IMR-90 (cell line): Measurements from ENCODE around the gene TXNDC9. TPM values are rescaled to one million over a fixed set of nuclear protein-coding genes. Genes with fewer than 3 reads are reported as not detected.

Experiments used
- ATAC-seq: fragments of 200-7000 bp; cut with Tn5 transposase; 2 replicates; pipeline ENCODE4 v1.9.1; 2020; ENCODE audit warnings: low read depth, mild to moderate bottlenecking, moderate library complexity
- BruUV-seq: library from RNA; stranded (reverse); fragments of 400-500 nt; replicated peaks from 2 replicates; lab custom pipeline; 2021; lab: Mats Ljungman, UMichigan
- CTCF ChIA-PET: fragments of 300-600 bp; formaldehyde crosslinking; extraction: SDS; loops from one replicate; lab custom pipeline; 2021; ENCODE audit warnings: antibody characterized with exemption; lab: Yijun Ruan, JAX
- POLR2A ChIA-PET: fragments of 300-600 bp; sonication (Branson Sonifier 250); formaldehyde crosslinking; loops from one replicate; lab custom pipeline; 2022; ENCODE audit warnings: antibody characterized with exemption; ENCODE audit not compliant: unreplicated experiment; lab: Charles Lee
- DNase-seq: peaks from one replicate; pipeline ENCODE4 v3.0.0; 2013
- H2AFZ ChIP-seq: replicated peaks from 2 replicates; pipeline ENCODE3; 2013; ENCODE audit warnings: low read length, mild to moderate bottlenecking; ENCODE audit not compliant: poor library complexity
- H2AK5ac ChIP-seq: 2 replicates; pipeline ENCODE4 v1.6.1; 2013; ENCODE audit warnings: low read depth, low read length, inconsistent platforms
- H2AK9ac ChIP-seq: replicated peaks from 2 replicates; pipeline ENCODE3; 2013; ENCODE audit warnings: mild to moderate bottlenecking, low read depth, low read length, moderate library complexity; ENCODE audit not compliant: poor library complexity
- H2BK120ac ChIP-seq: 2 replicates; pipeline ENCODE4 v1.6.1; 2013; ENCODE audit warnings: low read depth, low read length, inconsistent platforms
- H2BK15ac ChIP-seq: 3 replicates; pipeline ENCODE4 v1.6.1; 2013; ENCODE audit warnings: low read depth, low read length, inconsistent platforms
- H2BK20ac ChIP-seq: 2 replicates; pipeline ENCODE4 v1.6.1; 2013; ENCODE audit warnings: low read depth, mild to moderate bottlenecking, inconsistent platforms, low read length, moderate library complexity
- H2BK5ac ChIP-seq: 2 replicates; pipeline ENCODE4 v1.6.1; 2013; ENCODE audit warnings: mild to moderate bottlenecking, low read depth, low read length, inconsistent platforms; ENCODE audit not compliant: poor library complexity, severe bottlenecking
- H3K14ac ChIP-seq: replicated peaks from 2 replicates; pipeline ENCODE4 v1.6.1; 2013; ENCODE audit warnings: low read depth, low read length, inconsistent platforms
- H3K18ac ChIP-seq: 2 replicates; pipeline ENCODE4 v1.6.1; 2013; ENCODE audit warnings: low read depth, low read length, control low read depth
- H3K23ac ChIP-seq: 2 replicates; pipeline ENCODE4 v1.6.1; 2013; ENCODE audit warnings: low read depth, low read length, inconsistent platforms
- H3K27ac ChIP-seq: 2 replicates; pipeline ENCODE4 v1.5.1; 2013; ENCODE audit warnings: mild to moderate bottlenecking, control low read depth, low read length; ENCODE audit not compliant: insufficient read depth
- H3K27me3 ChIP-seq: 2 replicates; pipeline ENCODE4 v1.6.1; 2013; ENCODE audit warnings: low read length; ENCODE audit not compliant: control insufficient read depth, insufficient read depth
- H3K36me3 ChIP-seq: 2 replicates; pipeline ENCODE4 v1.6.1; 2013; ENCODE audit warnings: low read length, mixed read lengths; ENCODE audit not compliant: control insufficient read depth, insufficient read depth
- H3K4ac ChIP-seq: 2 replicates; pipeline ENCODE4 v1.6.1; 2013; ENCODE audit warnings: low read depth, low read length, inconsistent platforms
- H3K4me1 ChIP-seq: 2 replicates; pipeline ENCODE4 v1.6.1; 2013; ENCODE audit warnings: low read length, mixed read lengths; ENCODE audit not compliant: control insufficient read depth, insufficient read depth
- H3K4me2 ChIP-seq: 2 replicates; pipeline ENCODE4 v1.6.1; 2013; ENCODE audit warnings: low read depth, mild to moderate bottlenecking, control low read depth, low read length, moderate library complexity
- H3K4me3 ChIP-seq: 2 replicates; pipeline ENCODE4 v1.5.1; 2013; ENCODE audit warnings: low read depth, mild to moderate bottlenecking, control low read depth, low read length, moderate library complexity; ENCODE audit not compliant: insufficient read depth
- H3K56ac ChIP-seq: 2 replicates; pipeline ENCODE4 v1.6.1; 2013; ENCODE audit warnings: low read length, inconsistent platforms; ENCODE audit not compliant: insufficient read depth; ENCODE audit errors: extremely low read depth
- H3K79me1 ChIP-seq, 2 experiments: 2 replicates each; pipeline ENCODE4 v1.6.1; 2013; ENCODE audit warnings: low read length in 2 of 2, inconsistent platforms in 1 of 2, low read depth in 1 of 2
- H3K9ac ChIP-seq: 2 replicates; pipeline ENCODE4 v1.6.1; 2013; ENCODE audit warnings: low read depth, low read length, control low read depth
- H3K9me1 ChIP-seq: 2 replicates; pipeline ENCODE4 v1.6.1; 2013; ENCODE audit warnings: low read length, inconsistent platforms; ENCODE audit not compliant: insufficient read depth
- H3K9me3 ChIP-seq: 2 replicates; pipeline ENCODE4 v1.6.1; 2013; ENCODE audit warnings: low read length; ENCODE audit not compliant: control insufficient read depth, insufficient read depth
- H4K20me1 ChIP-seq: 2 replicates; pipeline ENCODE4 v1.6.1; 2013; ENCODE audit warnings: low read length, inconsistent platforms; ENCODE audit not compliant: insufficient read depth
- H4K5ac ChIP-seq: 2 replicates; pipeline ENCODE4 v1.6.1; 2013; ENCODE audit warnings: mild to moderate bottlenecking, low read depth, low read length, control low read depth
- H4K8ac ChIP-seq, 2 experiments: 2 replicates each; pipeline ENCODE4 v1.6.1; 2013; ENCODE audit warnings: low read depth in 2 of 2, low read length in 2 of 2, control low read depth in 1 of 2, inconsistent platforms in 1 of 2
- H4K91ac ChIP-seq: 2 replicates; pipeline ENCODE4 v1.6.1; 2013; ENCODE audit warnings: low read depth, low read length, inconsistent platforms; ENCODE audit not compliant: insufficient read depth
- BHLHE40 ChIP-seq: fragments of 150-350 bp; IDR thresholded peaks from 2 replicates; pipeline ENCODE4 v1.6.1; 2016; ENCODE audit warnings: mild to moderate bottlenecking, low read depth, low read length
- CEBPB ChIP-seq: IDR thresholded peaks from 2 replicates; pipeline ENCODE4 v1.6.1; 2012; ENCODE audit warnings: low read depth, low read length, improper control_type of control experiment
- FOS ChIP-seq: fragments of 150-350 bp; IDR thresholded peaks from 2 replicates; pipeline ENCODE4 v1.6.1; 2016; ENCODE audit warnings: low read depth, low read length
- MXI1 ChIP-seq: IDR thresholded peaks from 2 replicates; pipeline ENCODE4 v1.6.1; 2012; ENCODE audit warnings: low read depth, mild to moderate bottlenecking, low read length, moderate library complexity, borderline replicate concordance
- POLR2A ChIP-seq: IDR thresholded peaks from 2 replicates; pipeline ENCODE4 v1.6.1; 2012; ENCODE audit warnings: mild to moderate bottlenecking, low read depth, low read length
- RAD21 ChIP-seq: IDR thresholded peaks from 2 replicates; pipeline ENCODE4 v1.6.1; 2012; ENCODE audit warnings: low read length, improper control_type of control experiment
- RCOR1 ChIP-seq: IDR thresholded peaks from 2 replicates; pipeline ENCODE4 v1.6.1; 2012; ENCODE audit warnings: mild to moderate bottlenecking, low read length, improper control_type of control experiment; ENCODE audit not compliant: insufficient replicate concordance
- WGBS, 2 experiments: methylation state at CpG; one replicate each; pipeline versions ENCODE4 v1.1.5 to v1.1.7; 2013; ENCODE audit warnings: missing lambda C conversion rate in 2 of 2; ENCODE audit not compliant: insufficient read length in 1 of 2; ENCODE audit errors: extremely low coverage in 2 of 2; 5-methylcytosine and 5-hydroxymethylcytosine counted together
- dilution Hi-C: fragments of 300-500 bp; cut with HindIII; formaldehyde crosslinking; loops from one replicate; pipeline ENCODE4 v1.14.3; 2018; ENCODE audit warnings: low sequenced_read_pairs; ENCODE audit not compliant: unreplicated experiment
- in situ Hi-C: fragments of 300-500 bp; cut with MboI; formaldehyde crosslinking; loops from 3 replicates; pipeline ENCODE4 v1.14.3; 2019; ENCODE audit warnings: low sequenced_read_pairs, inconsistent platforms, mixed read lengths
- intact Hi-C: fragments of 100-400 bp; cut with micrococcal nuclease; formaldehyde crosslinking; loops from 2 replicates; pipeline ENCODE4 v1.10.0; 2022
- polyA plus RNA-seq, 3 experiments: library from polyadenylated mRNA; depleted of rRNA; stranded (reverse); fragments of >200 nt; gene quantifications; 2 replicates each; pipeline ENCODE4 v1.2.3, GENCODE V29; 2012; ENCODE audit warnings: low replicate concordance in 1 of 3
- total RNA-seq: library from RNA; depleted of rRNA; stranded (reverse); fragments of >200 nt; gene quantifications from 2 replicates; pipeline ENCODE4 v1.2.3, GENCODE V29; 2012
- TF ChIP-seq, protein P1 (sequence below): fragments of 150-350 bp; IDR thresholded peaks from 2 replicates; pipeline ENCODE4 v1.6.1; 2017; ENCODE audit warnings: mild to moderate bottlenecking, antibody characterized with exemption, low read length, low read depth
- TF ChIP-seq, protein P2 (sequence below): conservative IDR thresholded peaks from 2 replicates; pipeline ENCODE4 v1.5.1; 2012; ENCODE audit warnings: mild to moderate bottlenecking, low read depth, low read length, improper control_type of control experiment
- TF ChIP-seq, protein P3 (sequence below): fragments of 150-350 bp; IDR thresholded peaks from 2 replicates; pipeline ENCODE4 v1.6.1; 2016; ENCODE audit warnings: low read depth, mild to moderate bottlenecking, low read length, moderate library complexity, borderline replicate concordance

Gene TXNDC9
- total and polyA plus RNA-seq, 2 of the 4 experiments (the other 2 are of a cell fraction) = 33.9 to 55.4 TPM

DNA sequence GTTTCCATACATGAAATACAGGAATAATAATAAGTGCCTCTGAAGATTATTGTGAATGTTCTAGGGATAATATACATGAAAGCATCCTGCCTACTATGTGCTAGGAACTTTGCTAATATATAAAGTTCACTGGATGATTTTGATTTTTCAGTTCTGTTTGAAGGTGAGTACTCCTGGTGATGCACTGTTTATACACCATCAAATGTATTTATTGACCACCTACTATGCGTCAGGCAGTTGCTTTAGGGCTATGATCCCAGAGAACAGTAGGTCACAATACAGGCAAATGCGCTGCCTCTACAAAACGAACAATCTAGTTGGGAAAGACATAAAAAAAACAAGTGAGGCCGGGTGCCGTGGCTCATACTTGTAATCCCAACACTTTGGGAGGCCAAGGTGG, 10.7 kb downstream of the TXNDC9 start:
- CTCF ChIA-PET = no interaction called here
- no CpG with 5 or more reads among the region's 5 CpGs for WGBS, 2 experiments
- ATAC-seq = no peak
- H4K91ac ChIP-seq = no peak overlapping the region
- dilution Hi-C loops (no loop called here), intact Hi-C loops (no loop called here), in situ Hi-C loops (no loop called here)
- POLR2A ChIA-PET = no interaction called here
- no peak overlapping the region for H3K18ac ChIP-seq
- H3K4ac ChIP-seq = no peak overlapping the region
- TF ChIP-seq BHLHE40 (no peak), RAD21 (no peak), RCOR1 (no peak), CEBPB (no peak), FOS (no peak), MXI1 (no peak), POLR2A (no peak)
- TF ChIP-seq, protein P1, sequence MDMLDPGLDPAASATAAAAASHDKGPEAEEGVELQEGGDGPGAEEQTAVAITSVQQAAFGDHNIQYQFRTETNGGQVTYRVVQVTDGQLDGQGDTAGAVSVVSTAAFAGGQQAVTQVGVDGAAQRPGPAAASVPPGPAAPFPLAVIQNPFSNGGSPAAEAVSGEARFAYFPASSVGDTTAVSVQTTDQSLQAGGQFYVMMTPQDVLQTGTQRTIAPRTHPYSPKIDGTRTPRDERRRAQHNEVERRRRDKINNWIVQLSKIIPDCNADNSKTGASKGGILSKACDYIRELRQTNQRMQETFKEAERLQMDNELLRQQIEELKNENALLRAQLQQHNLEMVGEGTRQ = no peak
- TF ChIP-seq, protein P2, sequence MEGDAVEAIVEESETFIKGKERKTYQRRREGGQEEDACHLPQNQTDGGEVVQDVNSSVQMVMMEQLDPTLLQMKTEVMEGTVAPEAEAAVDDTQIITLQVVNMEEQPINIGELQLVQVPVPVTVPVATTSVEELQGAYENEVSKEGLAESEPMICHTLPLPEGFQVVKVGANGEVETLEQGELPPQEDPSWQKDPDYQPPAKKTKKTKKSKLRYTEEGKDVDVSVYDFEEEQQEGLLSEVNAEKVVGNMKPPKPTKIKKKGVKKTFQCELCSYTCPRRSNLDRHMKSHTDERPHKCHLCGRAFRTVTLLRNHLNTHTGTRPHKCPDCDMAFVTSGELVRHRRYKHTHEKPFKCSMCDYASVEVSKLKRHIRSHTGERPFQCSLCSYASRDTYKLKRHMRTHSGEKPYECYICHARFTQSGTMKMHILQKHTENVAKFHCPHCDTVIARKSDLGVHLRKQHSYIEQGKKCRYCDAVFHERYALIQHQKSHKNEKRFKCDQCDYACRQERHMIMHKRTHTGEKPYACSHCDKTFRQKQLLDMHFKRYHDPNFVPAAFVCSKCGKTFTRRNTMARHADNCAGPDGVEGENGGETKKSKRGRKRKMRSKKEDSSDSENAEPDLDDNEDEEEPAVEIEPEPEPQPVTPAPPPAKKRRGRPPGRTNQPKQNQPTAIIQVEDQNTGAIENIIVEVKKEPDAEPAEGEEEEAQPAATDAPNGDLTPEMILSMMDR = no peak
- TF ChIP-seq, protein P3, sequence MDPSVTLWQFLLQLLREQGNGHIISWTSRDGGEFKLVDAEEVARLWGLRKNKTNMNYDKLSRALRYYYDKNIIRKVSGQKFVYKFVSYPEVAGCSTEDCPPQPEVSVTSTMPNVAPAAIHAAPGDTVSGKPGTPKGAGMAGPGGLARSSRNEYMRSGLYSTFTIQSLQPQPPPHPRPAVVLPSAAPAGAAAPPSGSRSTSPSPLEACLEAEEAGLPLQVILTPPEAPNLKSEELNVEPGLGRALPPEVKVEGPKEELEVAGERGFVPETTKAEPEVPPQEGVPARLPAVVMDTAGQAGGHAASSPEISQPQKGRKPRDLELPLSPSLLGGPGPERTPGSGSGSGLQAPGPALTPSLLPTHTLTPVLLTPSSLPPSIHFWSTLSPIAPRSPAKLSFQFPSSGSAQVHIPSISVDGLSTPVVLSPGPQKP = no peak
- H3K4me1 ChIP-seq = peaks cover 1% of the 10 kb centered on the region; the same call in 1 of the 2 replicates
- no peak for DNase-seq
- H2AK9ac ChIP-seq = no peak overlapping the region
- H3K36me3 ChIP-seq = peaks cover 41% of the 10 kb centered on the region
- no peak overlapping the region for H4K8ac ChIP-seq
- BruUV-seq = no TSS peak
- H3K14ac ChIP-seq = no peak overlapping the region
- H3K23ac ChIP-seq = no peak overlapping the region
- no peaks in the 10 kb centered on the region for H3K27me3 ChIP-seq
- no peak overlapping the region for H3K4me3 ChIP-seq
- H3K9me1 ChIP-seq = 0 out of 2 replicates have a peak, but pooled peaks cover 4% of the 10 kb centered on the region
- no peak overlapping the region for H2BK20ac ChIP-seq
- no peak overlapping the region for H3K56ac ChIP-seq
- H2BK120ac ChIP-seq = no peak overlapping the region
- no peak overlapping the region for H2AK5ac ChIP-seq
- no peaks in the 10 kb centered on the region for H3K9me3 ChIP-seq
- no peak overlapping the region for H2BK15ac ChIP-seq
- peaks cover 14 to 37% of the 10 kb centered on the region in 2 experiments for H3K79me1 ChIP-seq
- H2AFZ ChIP-seq = no peak overlapping the region
- H4K20me1 ChIP-seq = peaks cover 8% of the 10 kb centered on the region
- no peak overlapping the region for H4K5ac ChIP-seq
- no peak overlapping the region for H3K9ac ChIP-seq
- H3K4me2 ChIP-seq = no peak overlapping the region
- no peak overlapping the region for H3K27ac ChIP-seq
- H2BK5ac ChIP-seq = no peak overlapping the region
